IMR-90 (cell line): ENCODE data around the gene FLII. TPM values are rescaled to one million over a fixed set of nuclear protein-coding genes. Genes with fewer than 3 reads are reported as not detected.

Source experiments
- ATAC-seq: fragments of 200-7000 bp; cut with Tn5 transposase; 2 replicates; pipeline ENCODE4 v1.9.1; 2020; ENCODE audit warnings: low read depth, mild to moderate bottlenecking, moderate library complexity
- BruUV-seq: library from RNA; stranded (reverse); fragments of 400-500 nt; replicated peaks from 2 replicates; lab custom pipeline; 2021; lab: Mats Ljungman, UMichigan
- CTCF ChIA-PET: fragments of 300-600 bp; formaldehyde crosslinking; extraction: SDS; loops from one replicate; lab custom pipeline; 2021; ENCODE audit warnings: antibody characterized with exemption; lab: Yijun Ruan, JAX
- POLR2A ChIA-PET: fragments of 300-600 bp; sonication (Branson Sonifier 250); formaldehyde crosslinking; loops from one replicate; lab custom pipeline; 2022; ENCODE audit warnings: antibody characterized with exemption; ENCODE audit not compliant: unreplicated experiment; lab: Charles Lee
- DNase-seq: peaks from one replicate; pipeline ENCODE4 v3.0.0; 2013
- H2AFZ ChIP-seq: replicated peaks from 2 replicates; pipeline ENCODE3; 2013; ENCODE audit warnings: low read length, mild to moderate bottlenecking; ENCODE audit not compliant: poor library complexity
- H2AK5ac ChIP-seq: 2 replicates; pipeline ENCODE4 v1.6.1; 2013; ENCODE audit warnings: low read depth, low read length, inconsistent platforms
- H2AK9ac ChIP-seq: replicated peaks from 2 replicates; pipeline ENCODE3; 2013; ENCODE audit warnings: mild to moderate bottlenecking, low read depth, low read length, moderate library complexity; ENCODE audit not compliant: poor library complexity
- H2BK120ac ChIP-seq: 2 replicates; pipeline ENCODE4 v1.6.1; 2013; ENCODE audit warnings: low read depth, low read length, inconsistent platforms
- H2BK15ac ChIP-seq: 3 replicates; pipeline ENCODE4 v1.6.1; 2013; ENCODE audit warnings: low read depth, low read length, inconsistent platforms
- H2BK20ac ChIP-seq: 2 replicates; pipeline ENCODE4 v1.6.1; 2013; ENCODE audit warnings: low read depth, mild to moderate bottlenecking, inconsistent platforms, low read length, moderate library complexity
- H2BK5ac ChIP-seq: 2 replicates; pipeline ENCODE4 v1.6.1; 2013; ENCODE audit warnings: mild to moderate bottlenecking, low read depth, low read length, inconsistent platforms; ENCODE audit not compliant: poor library complexity, severe bottlenecking
- H3K14ac ChIP-seq: replicated peaks from 2 replicates; pipeline ENCODE4 v1.6.1; 2013; ENCODE audit warnings: low read depth, low read length, inconsistent platforms
- H3K18ac ChIP-seq: 2 replicates; pipeline ENCODE4 v1.6.1; 2013; ENCODE audit warnings: low read depth, low read length, control low read depth
- H3K23ac ChIP-seq: 2 replicates; pipeline ENCODE4 v1.6.1; 2013; ENCODE audit warnings: low read depth, low read length, inconsistent platforms
- H3K27ac ChIP-seq: 2 replicates; pipeline ENCODE4 v1.5.1; 2013; ENCODE audit warnings: mild to moderate bottlenecking, control low read depth, low read length; ENCODE audit not compliant: insufficient read depth
- H3K27me3 ChIP-seq: 2 replicates; pipeline ENCODE4 v1.6.1; 2013; ENCODE audit warnings: low read length; ENCODE audit not compliant: control insufficient read depth, insufficient read depth
- H3K36me3 ChIP-seq: 2 replicates; pipeline ENCODE4 v1.6.1; 2013; ENCODE audit warnings: low read length, mixed read lengths; ENCODE audit not compliant: control insufficient read depth, insufficient read depth
- H3K4ac ChIP-seq: 2 replicates; pipeline ENCODE4 v1.6.1; 2013; ENCODE audit warnings: low read depth, low read length, inconsistent platforms
- H3K4me1 ChIP-seq: 2 replicates; pipeline ENCODE4 v1.6.1; 2013; ENCODE audit warnings: low read length, mixed read lengths; ENCODE audit not compliant: control insufficient read depth, insufficient read depth
- H3K4me2 ChIP-seq: 2 replicates; pipeline ENCODE4 v1.6.1; 2013; ENCODE audit warnings: low read depth, mild to moderate bottlenecking, control low read depth, low read length, moderate library complexity
- H3K4me3 ChIP-seq: 2 replicates; pipeline ENCODE4 v1.5.1; 2013; ENCODE audit warnings: low read depth, mild to moderate bottlenecking, control low read depth, low read length, moderate library complexity; ENCODE audit not compliant: insufficient read depth
- H3K56ac ChIP-seq: 2 replicates; pipeline ENCODE4 v1.6.1; 2013; ENCODE audit warnings: low read length, inconsistent platforms; ENCODE audit not compliant: insufficient read depth; ENCODE audit errors: extremely low read depth
- H3K79me1 ChIP-seq, 2 experiments: 2 replicates each; pipeline ENCODE4 v1.6.1; 2013; ENCODE audit warnings: low read length in 2 of 2, inconsistent platforms in 1 of 2, low read depth in 1 of 2
- H3K9ac ChIP-seq: 2 replicates; pipeline ENCODE4 v1.6.1; 2013; ENCODE audit warnings: low read depth, low read length, control low read depth
- H3K9me1 ChIP-seq: 2 replicates; pipeline ENCODE4 v1.6.1; 2013; ENCODE audit warnings: low read length, inconsistent platforms; ENCODE audit not compliant: insufficient read depth
- H3K9me3 ChIP-seq: 2 replicates; pipeline ENCODE4 v1.6.1; 2013; ENCODE audit warnings: low read length; ENCODE audit not compliant: control insufficient read depth, insufficient read depth
- H4K20me1 ChIP-seq: 2 replicates; pipeline ENCODE4 v1.6.1; 2013; ENCODE audit warnings: low read length, inconsistent platforms; ENCODE audit not compliant: insufficient read depth
- H4K5ac ChIP-seq: 2 replicates; pipeline ENCODE4 v1.6.1; 2013; ENCODE audit warnings: mild to moderate bottlenecking, low read depth, low read length, control low read depth
- H4K8ac ChIP-seq, 2 experiments: 2 replicates each; pipeline ENCODE4 v1.6.1; 2013; ENCODE audit warnings: low read depth in 2 of 2, low read length in 2 of 2, control low read depth in 1 of 2, inconsistent platforms in 1 of 2
- H4K91ac ChIP-seq: 2 replicates; pipeline ENCODE4 v1.6.1; 2013; ENCODE audit warnings: low read depth, low read length, inconsistent platforms; ENCODE audit not compliant: insufficient read depth
- BHLHE40 ChIP-seq: fragments of 150-350 bp; IDR thresholded peaks from 2 replicates; pipeline ENCODE4 v1.6.1; 2016; ENCODE audit warnings: mild to moderate bottlenecking, low read depth, low read length
- CEBPB ChIP-seq: IDR thresholded peaks from 2 replicates; pipeline ENCODE4 v1.6.1; 2012; ENCODE audit warnings: low read depth, low read length, improper control_type of control experiment
- CHD1 ChIP-seq: IDR thresholded peaks from 2 replicates; pipeline ENCODE4 v1.6.1; 2012; ENCODE audit warnings: low read depth, low read length, improper control_type of control experiment
- CTCF ChIP-seq: conservative IDR thresholded peaks from 2 replicates; pipeline ENCODE4 v1.5.1; 2012; ENCODE audit warnings: mild to moderate bottlenecking, low read depth, low read length, improper control_type of control experiment
- FOS ChIP-seq: fragments of 150-350 bp; IDR thresholded peaks from 2 replicates; pipeline ENCODE4 v1.6.1; 2016; ENCODE audit warnings: low read depth, low read length
- MAFK ChIP-seq: IDR thresholded peaks from 2 replicates; pipeline ENCODE4 v1.6.1; 2012; ENCODE audit warnings: low read depth, low read length, improper control_type of control experiment
- MAZ ChIP-seq: IDR thresholded peaks from 2 replicates; pipeline ENCODE4 v1.6.1; 2012; ENCODE audit warnings: low read depth, mild to moderate bottlenecking, low read length, improper control_type of control experiment, moderate library complexity, borderline replicate concordance
- MXI1 ChIP-seq: IDR thresholded peaks from 2 replicates; pipeline ENCODE4 v1.6.1; 2012; ENCODE audit warnings: low read depth, mild to moderate bottlenecking, low read length, moderate library complexity, borderline replicate concordance
- NFE2L2 ChIP-seq: fragments of 150-350 bp; IDR thresholded peaks from 2 replicates; pipeline ENCODE4 v1.6.1; 2016; ENCODE audit warnings: low read depth, mild to moderate bottlenecking, low read length
- POLR2A ChIP-seq: IDR thresholded peaks from 2 replicates; pipeline ENCODE4 v1.6.1; 2012; ENCODE audit warnings: mild to moderate bottlenecking, low read depth, low read length
- RAD21 ChIP-seq: IDR thresholded peaks from 2 replicates; pipeline ENCODE4 v1.6.1; 2012; ENCODE audit warnings: low read length, improper control_type of control experiment
- RCOR1 ChIP-seq: IDR thresholded peaks from 2 replicates; pipeline ENCODE4 v1.6.1; 2012; ENCODE audit warnings: mild to moderate bottlenecking, low read length, improper control_type of control experiment; ENCODE audit not compliant: insufficient replicate concordance
- SMC3 ChIP-seq: fragments of 150-350 bp; IDR thresholded peaks from 2 replicates; pipeline ENCODE4 v1.6.1; 2016; ENCODE audit warnings: low read depth, mild to moderate bottlenecking, antibody characterized with exemption, low read length, moderate library complexity
- USF2 ChIP-seq: fragments of 150-350 bp; IDR thresholded peaks from 2 replicates; pipeline ENCODE4 v1.6.1; 2017; ENCODE audit warnings: mild to moderate bottlenecking, antibody characterized with exemption, low read length, low read depth
- WGBS, 2 experiments: methylation state at CpG; one replicate each; pipeline versions ENCODE4 v1.1.5 to v1.1.7; 2013; ENCODE audit warnings: missing lambda C conversion rate in 2 of 2; ENCODE audit not compliant: insufficient read length in 1 of 2; ENCODE audit errors: extremely low coverage in 2 of 2; 5-methylcytosine and 5-hydroxymethylcytosine counted together
- dilution Hi-C: fragments of 300-500 bp; cut with HindIII; formaldehyde crosslinking; loops from one replicate; pipeline ENCODE4 v1.14.3; 2018; ENCODE audit warnings: low sequenced_read_pairs; ENCODE audit not compliant: unreplicated experiment
- in situ Hi-C: fragments of 300-500 bp; cut with MboI; formaldehyde crosslinking; loops from 3 replicates; pipeline ENCODE4 v1.14.3; 2019; ENCODE audit warnings: low sequenced_read_pairs, inconsistent platforms, mixed read lengths
- intact Hi-C: fragments of 100-400 bp; cut with micrococcal nuclease; formaldehyde crosslinking; loops from 2 replicates; pipeline ENCODE4 v1.10.0; 2022
- polyA plus RNA-seq, 3 experiments: library from polyadenylated mRNA; depleted of rRNA; stranded (reverse); fragments of >200 nt; gene quantifications; 2 replicates each; pipeline ENCODE4 v1.2.3, GENCODE V29; 2012; ENCODE audit warnings: low replicate concordance in 1 of 3
- total RNA-seq: library from RNA; depleted of rRNA; stranded (reverse); fragments of >200 nt; gene quantifications from 2 replicates; pipeline ENCODE4 v1.2.3, GENCODE V29; 2012
- TF ChIP-seq, protein P1 (sequence below): fragments of 150-350 bp; IDR thresholded peaks from 2 replicates; pipeline ENCODE4 v1.6.1; 2016; ENCODE audit warnings: low read depth, mild to moderate bottlenecking, low read length, moderate library complexity, borderline replicate concordance

FLII gene
- total and polyA plus RNA-seq, 2 of the 4 experiments (the other 2 are of a cell fraction): 263 to 290 TPM

GRCh38 chr17:18251204-18251603 is 7.3 kb downstream of the FLII start:
- Histone ChIP-seq H3K9me1 (no peaks in the 10 kb centered on the region), H3K36me3 (peaks cover 88% of the 10 kb centered on the region), H3K56ac (no peak overlapping the region), H2AFZ (no peak overlapping the region), H4K20me1 (peaks cover 29% of the 10 kb centered on the region), H2BK120ac (no peak overlapping the region), H4K8ac (no peak overlapping the region), H4K5ac (no peak overlapping the region), H3K27ac (no peak overlapping the region), H3K14ac (no peak overlapping the region), H2BK15ac (no peak overlapping the region), H3K23ac (no peak overlapping the region), H3K4me3 (no peak overlapping the region), H3K4me1 (no peaks in the 10 kb centered on the region), H2BK20ac (no peak overlapping the region), H3K18ac (no peak overlapping the region), H3K4me2 (no peak overlapping the region), H4K91ac (no peak overlapping the region), H2BK5ac (no peak overlapping the region), H3K9ac (no peak overlapping the region), H2AK5ac (no peak overlapping the region), H3K79me1 (peaks cover 8 to 44% of the 10 kb centered on the region in 2 experiments), H3K9me3 (no peaks in the 10 kb centered on the region), H2AK9ac (peak overlapping the region; percentile 58), H3K4ac (no peak overlapping the region), H3K27me3 (no peaks in the 10 kb centered on the region)
- intact Hi-C loops (no loop called here), in situ Hi-C loops (no loop called here), dilution Hi-C loops (no loop called here)
- no peak for ATAC-seq
- no TSS peak for BruUV-seq
- WGBS, 2 experiments: 90% methylated on average over 6 of the region's 15 CpGs; no CpG with 5 or more reads in 1 of the 2 experiments
- ChIA-PET POLR2A (no interaction called here), CTCF (no interaction called here)
- TF ChIP-seq BHLHE40 (no peak), NFE2L2 (no peak), MAZ (no peak), RAD21 (no peak), USF2 (no peak), CTCF (no peak), CHD1 (no peak), SMC3 (no peak), MAFK (no peak), MXI1 (no peak), CEBPB (no peak), POLR2A (no peak), FOS (no peak), RCOR1 (no peak)
- TF ChIP-seq, protein P1, sequence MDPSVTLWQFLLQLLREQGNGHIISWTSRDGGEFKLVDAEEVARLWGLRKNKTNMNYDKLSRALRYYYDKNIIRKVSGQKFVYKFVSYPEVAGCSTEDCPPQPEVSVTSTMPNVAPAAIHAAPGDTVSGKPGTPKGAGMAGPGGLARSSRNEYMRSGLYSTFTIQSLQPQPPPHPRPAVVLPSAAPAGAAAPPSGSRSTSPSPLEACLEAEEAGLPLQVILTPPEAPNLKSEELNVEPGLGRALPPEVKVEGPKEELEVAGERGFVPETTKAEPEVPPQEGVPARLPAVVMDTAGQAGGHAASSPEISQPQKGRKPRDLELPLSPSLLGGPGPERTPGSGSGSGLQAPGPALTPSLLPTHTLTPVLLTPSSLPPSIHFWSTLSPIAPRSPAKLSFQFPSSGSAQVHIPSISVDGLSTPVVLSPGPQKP: no peak
- no peak for DNase-seq
